Neural cell (in vitro differentiated cells): ENCODE data around the gene GPR62. TPM values are rescaled to one million over a fixed set of nuclear protein-coding genes. Genes with fewer than 3 reads are reported as not detected.

Experiments
- polyA plus RNA-seq: library from polyadenylated mRNA; depleted of rRNA; stranded (reverse); fragments of >200 nt; gene quantifications from 2 replicates; pipeline ENCODE4 v1.2.3, GENCODE V29; 2014
- small RNA-seq, 3 experiments: library from RNA; depleted of rRNA; stranded (forward); fragments of <200 nt; gene quantifications; one replicate each; pipeline ENCODE3, GENCODE V24; 2012

The GPR62 gene
- polyA plus RNA-seq, 1 donor from 2014 or later, result not detected

Small RNAs within 50 kb of the gene (small RNA-seq; reads per million reads assigned to genes)
- 0 reads per million in 3 experiments for gene AC115284.1

Other genes with a start within 250 kb of the GPR62 start
- gene GRM2, start 248.3 kb upstream of the GPR62 start, polyA plus RNA-seq, result 9.1 and 11.6 TPM in 2 replicates
- not detected in 2 replicates for gene IQCF6, start 176.1 kb upstream of the GPR62 start, polyA plus RNA-seq
- not detected in 2 replicates for gene IQCF2, start 93.8 kb upstream of the GPR62 start, polyA plus RNA-seq
- not detected in 2 replicates for gene IQCF5, start 79.8 kb upstream of the GPR62 start, polyA plus RNA-seq
- gene IQCF1, start 52.0 kb upstream of the GPR62 start, polyA plus RNA-seq, result not detected in 2 replicates
- 26.8 and 26.9 TPM in 2 replicates for gene RRP9, start 13.5 kb upstream of the GPR62 start, polyA plus RNA-seq
- 5.3 and 5.6 TPM in 2 replicates for gene PARP3, start 13.0 kb upstream of the GPR62 start, polyA plus RNA-seq
- 251 and 327 TPM in 2 replicates for gene PCBP4, start 12.1 kb downstream of the GPR62 start, polyA plus RNA-seq
- gene ABHD14B, start 18.7 kb downstream of the GPR62 start, polyA plus RNA-seq, result 0.50 and 0.81 TPM in 2 replicates
- 57.8 and 75.8 TPM in 2 replicates for gene ABHD14A, start 19.7 kb downstream of the GPR62 start, polyA plus RNA-seq
- gene ACY1, start 28.2 kb downstream of the GPR62 start, polyA plus RNA-seq, result 14.4 and 17.9 TPM in 2 replicates
- gene RPL29, start 40.5 kb downstream of the GPR62 start, polyA plus RNA-seq, result 846 and 977 TPM in 2 replicates
- gene DUSP7, start 101.2 kb downstream of the GPR62 start, polyA plus RNA-seq, result 8.5 and 9.3 TPM in 2 replicates
- gene POC1A, start 199.0 kb downstream of the GPR62 start, polyA plus RNA-seq, result 0.96 and 1.3 TPM in 2 replicates
- gene ALAS1, start 242.8 kb downstream of the GPR62 start, polyA plus RNA-seq, result 66.0 and 66.7 TPM in 2 replicates